ENCODE data around the gene CEACAM6.

DNA sequence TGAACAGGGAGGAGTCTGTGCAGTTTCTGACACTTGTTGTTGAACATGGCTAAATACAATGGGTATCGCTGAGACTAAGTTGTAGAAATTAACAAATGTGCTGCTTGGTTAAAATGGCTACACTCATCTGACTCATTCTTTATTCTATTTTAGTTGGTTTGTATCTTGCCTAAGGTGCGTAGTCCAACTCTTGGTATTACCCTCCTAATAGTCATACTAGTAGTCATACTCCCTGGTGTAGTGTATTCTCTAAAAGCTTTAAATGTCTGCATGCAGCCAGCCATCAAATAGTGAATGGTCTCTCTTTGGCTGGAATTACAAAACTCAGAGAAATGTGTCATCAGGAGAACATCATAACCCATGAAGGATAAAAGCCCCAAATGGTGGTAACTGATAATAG, 16.1 kb downstream of the CEACAM6 start:
- TF ChIP-seq CTCF (IDR thresholded peaks at IDR 0.05; ENCODE audit: borderline replicate concordance, extremely low read depth, low read length, poor library complexity, severe bottlenecking) (no peak), EZH2 (IDR thresholded peaks at IDR 0.05; ENCODE audit: borderline replicate concordance, low read depth, low read length, severe bottlenecking) (no peak)

Data from DND-41 (cell line).